GM12878 (cell line): ENCODE data around the gene VPS39. TPM values are rescaled to one million over a fixed set of nuclear protein-coding genes. Genes with fewer than 3 reads are reported as not detected.

ENCODE experiments used
- ATAC-seq: fragments of 200-7000 bp; cut with Tn5 transposase; 3 replicates; pipeline ENCODE4 v1.9.1; 2020; ENCODE audit warnings: mild to moderate bottlenecking, moderate library complexity
- BruUV-seq: library from RNA; stranded (reverse); fragments of 400-500 nt; replicated peaks from 2 replicates; lab custom pipeline; 2021; lab: Mats Ljungman, UMichigan
- CTCF ChIA-PET: fragments of 300-600 bp; sonication (Branson Sonifier 250); formaldehyde crosslinking; extraction: SDS; loops from one replicate; lab custom pipeline; 2021; ENCODE audit warnings: inconsistent platforms; lab: Yijun Ruan, JAX
- POLR2A ChIA-PET: fragments of 350-600 bp; formaldehyde crosslinking; extraction: SDS; loops from one replicate; lab custom pipeline; 2021; ENCODE audit warnings: inconsistent platforms; lab: Charles Lee
- RAD21 ChIA-PET: fragments of 300-600 bp; sonication (Branson Sonifier 250); formaldehyde crosslinking; loops from one replicate; lab custom pipeline; 2023; ENCODE audit warnings: antibody characterized with exemption; ENCODE audit not compliant: unreplicated experiment; lab: Charles Lee
- SMC1A ChIA-PET: fragments of 300-600 bp; sonication (Branson Sonifier 250); formaldehyde crosslinking; loops from one replicate; lab custom pipeline; 2023; ENCODE audit not compliant: unreplicated experiment, uncharacterized antibody; lab: Charles Lee
- DNase-seq: peaks from one replicate; pipeline ENCODE4 v3.0.0-alpha.2; 2011; ENCODE audit warnings: low read depth, low spot score
- FAIRE-seq: peaks from 3 replicates; lab custom pipeline; 2011; peaks lifted over from hg19 to GRCh38; lab: Jason Lieb, UNC
- H2AFZ ChIP-seq: 2 replicates; pipeline ENCODE4 v1.6.0; 2011; ENCODE audit warnings: low read depth, low read length, control low read depth; ENCODE audit not compliant: control insufficient read depth
- H3K27ac ChIP-seq: 2 replicates; pipeline ENCODE4 v1.5.1; 2011; ENCODE audit warnings: control low read depth; ENCODE audit not compliant: control insufficient read depth, insufficient read depth
- H3K27me3 ChIP-seq, 2 experiments: replicated peaks in 1 of 2; 2 replicates each; pipeline versions ENCODE4 v1.6.0 to v1.6.1; 2011; ENCODE audit warnings: low read length in 1 of 2; ENCODE audit not compliant: control insufficient read depth in 2 of 2, insufficient read depth in 2 of 2
- H3K36me3 ChIP-seq, 2 experiments: 2 replicates each; pipeline ENCODE4 v1.5.1; 2011; ENCODE audit warnings: low read length in 1 of 2; ENCODE audit not compliant: control insufficient read depth in 2 of 2, insufficient read depth in 2 of 2
- H3K4me1 ChIP-seq: 2 replicates; pipeline ENCODE4 v1.6.1; 2011; ENCODE audit warnings: mild to moderate bottlenecking, low read length, moderate library complexity, mixed read lengths; ENCODE audit not compliant: control insufficient read depth, insufficient read depth
- H3K4me2 ChIP-seq: 2 replicates; pipeline ENCODE4 v1.6.0; 2011; ENCODE audit warnings: control low read depth; ENCODE audit not compliant: control insufficient read depth, insufficient read depth
- H3K4me3 ChIP-seq: fragments of 200-600 bp; sonication (generic); 2 replicates; pipeline ENCODE4 v1.5.1; 2016
- H3K79me2 ChIP-seq: 2 replicates; pipeline ENCODE4 v1.6.0; 2011; ENCODE audit warnings: low read length; ENCODE audit not compliant: control insufficient read depth, insufficient read depth
- H3K9ac ChIP-seq: 2 replicates; pipeline ENCODE4 v1.8.0; 2011; ENCODE audit warnings: low read length, control low read depth, mixed read lengths; ENCODE audit not compliant: control insufficient read depth, insufficient read depth
- H3K9me3 ChIP-seq: replicated peaks from 3 replicates; pipeline ENCODE4 v1.5.1; 2011; ENCODE audit warnings: mild to moderate bottlenecking, low read length; ENCODE audit not compliant: control insufficient read depth, insufficient read depth
- H4K20me1 ChIP-seq: 2 replicates; pipeline ENCODE4 v1.6.0; 2011; ENCODE audit not compliant: control insufficient read depth, insufficient read depth
- ASH2L ChIP-seq: fragments of 300-600, 200-600 bp; sonication (generic); IDR thresholded peaks from 2 replicates; pipeline ENCODE4 v1.6.1; 2017; ENCODE audit warnings: low read depth, mild to moderate bottlenecking, borderline replicate concordance
- BCLAF1 ChIP-seq: fragments of 450-650 bp; IDR thresholded peaks from 2 replicates; pipeline ENCODE4 v1.6.1; 2017; ENCODE audit warnings: antibody characterized with exemption, mild to moderate bottlenecking, moderate library complexity
- BHLHE40 ChIP-seq, 2 experiments: fragments of 450-650 bp in 1 of 2; IDR thresholded peaks; 2 replicates each; pipeline ENCODE4 v1.6.1; 2011 to 2017; ENCODE audit warnings: low read depth in 2 of 2, borderline replicate concordance in 1 of 2, improper control_type of control experiment in 1 of 2, low read length in 1 of 2, mild to moderate bottlenecking in 1 of 2
- EED ChIP-seq: sonication (generic); IDR thresholded peaks from 2 replicates; pipeline ENCODE4 v1.6.1; 2016; ENCODE audit warnings: antibody characterized with exemption, low read depth
- SMC3 ChIP-seq: IDR thresholded peaks from 2 replicates; pipeline ENCODE4 v1.6.1; 2011; ENCODE audit warnings: low read length, improper control_type of control experiment, borderline replicate concordance
- TBL1XR1 ChIP-seq: IDR thresholded peaks from 2 replicates; pipeline ENCODE4 v1.6.1; 2012; ENCODE audit warnings: low read depth, low read length, improper control_type of control experiment
- ZNF592 ChIP-seq: fragments of 450-650 bp; IDR thresholded peaks from 2 replicates; pipeline ENCODE4 v1.6.1; 2017; ENCODE audit warnings: mild to moderate bottlenecking, moderate library complexity
- WGBS: methylation state at CpG from one replicate; pipeline ENCODE4 v1.1.6; 2016; ENCODE audit warnings: low lambda C conversion rate; ENCODE audit not compliant: insufficient replicate concordance, insufficient coverage; ENCODE audit errors: missing lambda C conversion rate; 5-methylcytosine and 5-hydroxymethylcytosine counted together
- in situ Hi-C: fragments of 300-500 bp; cut with MboI; formaldehyde crosslinking; loops from 9 replicates; pipeline ENCODE4 v1.14.3; 2018; ENCODE audit warnings: mixed read lengths
- intact Hi-C: fragments of 100-400 bp; cut with micrococcal nuclease; formaldehyde crosslinking; loops from one replicate; pipeline ENCODE4 v1.14.2; 2022; ENCODE audit not compliant: unreplicated experiment
- polyA plus RNA-seq, 11 experiments: library from polyadenylated mRNA; depleted of rRNA in 4 of 11; unstranded in 6 of 11; stranded (reverse) in 5 of 11; fragments of >200 nt; fragmentation: Nextera tagmentation in 4 of 11; fragmentation: Illumina TruSeq in 1 of 11; extraction: Ambion mirVana in 4 of 11; extraction: Trizol in 1 of 11; gene quantifications; 1 replicate in 1 of 11; 2 replicates in 10 of 11; pipeline versions ENCODE4 v1.2.1 to v1.2.3, GENCODE V29; 2011 to 2016; ENCODE audit warnings: inconsistent platforms in 2 of 11, missing spikeins in 2 of 11, low read depth in 1 of 11
- total RNA-seq, 4 experiments: library from RNA; depleted of rRNA in 3 of 4; stranded (reverse); fragments of >200 nt in 3 of 4; fragmentation: Illumina TruSeq in 1 of 4; extraction: Trizol in 1 of 4; gene quantifications; 2 replicates each; pipeline versions ENCODE4 v1.2.1 to v1.2.3, GENCODE V29; 2013 to 2021
- TF ChIP-seq, protein P1 (sequence below): fragments of 450-650 bp; IDR thresholded peaks from 2 replicates; pipeline ENCODE4 v1.6.1; 2014; ENCODE audit warnings: mild to moderate bottlenecking
- TF ChIP-seq, protein P2 (sequence below): IDR thresholded peaks from 2 replicates; pipeline ENCODE4 v1.6.1; 2011; ENCODE audit warnings: low read depth, mild to moderate bottlenecking, low read length, moderate library complexity, borderline replicate concordance; ENCODE audit errors: extremely low read depth

Gene VPS39
- total and polyA plus RNA-seq, 10 of the 15 experiments (the other 5 are each of a cell fraction or from before 2014, with no cell fraction given), result 4.9 to 50.0 (median 36.2) TPM

DNA sequence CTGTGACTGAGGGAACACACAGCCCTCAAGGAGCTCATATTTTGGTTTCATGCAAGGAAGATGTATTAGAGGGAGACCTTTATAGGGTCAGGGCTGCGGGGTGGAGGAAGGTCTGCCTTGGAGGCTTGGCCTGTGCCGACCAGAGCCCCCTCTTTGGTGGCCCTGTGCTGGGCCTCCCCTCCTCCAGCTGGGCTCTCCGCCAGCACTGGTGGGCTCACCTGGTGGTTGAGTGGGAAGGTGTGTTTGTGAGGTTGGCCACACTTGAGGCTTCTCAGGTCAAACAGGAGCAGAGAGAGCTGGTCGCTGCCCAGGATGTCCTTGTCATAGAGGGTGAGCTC is 54.3 kb downstream of the VPS39 start:
- no peak overlapping the region for H3K4me3 ChIP-seq
- H3K36me3 ChIP-seq, result peaks cover 0 to under 1% of the 10 kb centered on the region in 2 experiments; a peak in 1 of 4 replicates
- intact Hi-C loops, result no loop called here
- H3K27me3 ChIP-seq, result no peaks in the 10 kb centered on the region
- H3K4me1 ChIP-seq, result no peaks in the 10 kb centered on the region
- no peak for FAIRE-seq
- no peak overlapping the region for H3K9ac ChIP-seq
- no peaks in the 10 kb centered on the region for H3K79me2 ChIP-seq
- CTCF ChIA-PET, result no interaction called here
- SMC1A ChIA-PET, result no interaction called here
- TF ChIP-seq, protein P1, sequence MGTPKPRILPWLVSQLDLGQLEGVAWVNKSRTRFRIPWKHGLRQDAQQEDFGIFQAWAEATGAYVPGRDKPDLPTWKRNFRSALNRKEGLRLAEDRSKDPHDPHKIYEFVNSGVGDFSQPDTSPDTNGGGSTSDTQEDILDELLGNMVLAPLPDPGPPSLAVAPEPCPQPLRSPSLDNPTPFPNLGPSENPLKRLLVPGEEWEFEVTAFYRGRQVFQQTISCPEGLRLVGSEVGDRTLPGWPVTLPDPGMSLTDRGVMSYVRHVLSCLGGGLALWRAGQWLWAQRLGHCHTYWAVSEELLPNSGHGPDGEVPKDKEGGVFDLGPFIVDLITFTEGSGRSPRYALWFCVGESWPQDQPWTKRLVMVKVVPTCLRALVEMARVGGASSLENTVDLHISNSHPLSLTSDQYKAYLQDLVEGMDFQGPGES, result no peak
- TF ChIP-seq ASH2L, result no peak
- TF ChIP-seq ZNF592, result no peak
- no peak for TF ChIP-seq BCLAF1
- no peak for TF ChIP-seq EED
- no peak for TF ChIP-seq SMC3
- TF ChIP-seq, protein P2, sequence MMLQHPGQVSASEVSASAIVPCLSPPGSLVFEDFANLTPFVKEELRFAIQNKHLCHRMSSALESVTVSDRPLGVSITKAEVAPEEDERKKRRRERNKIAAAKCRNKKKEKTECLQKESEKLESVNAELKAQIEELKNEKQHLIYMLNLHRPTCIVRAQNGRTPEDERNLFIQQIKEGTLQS, result no peak
- TF ChIP-seq BHLHE40 (IDR thresholded peaks at IDR 0.05; ENCODE audit: borderline replicate concordance in 1 of 2, low read depth in 2 of 2, low read length in 1 of 2), result no peak
- no peak for TF ChIP-seq TBL1XR1
- TF ChIP-seq, all 136 proteins: peak for 0
- Histone ChIP-seq H3K9me3 (no peaks in the 10 kb centered on the region), H3K27ac (no peak overlapping the region), H2AFZ (no peak overlapping the region), H4K20me1 (no peaks in the 10 kb centered on the region), H3K4me2 (no peak overlapping the region)
- DNase-seq (no peak), ATAC-seq (no peak)
- 9% methylated on average over 4 of the region's 4 CpGs for whole genome bisulfite sequencing
- RAD21 ChIA-PET, result no interaction called here
- POLR2A ChIA-PET, result no interaction called here
- no TSS peak for BruUV-seq
- in situ Hi-C loops, result no loop called here
